Smooth muscle cell (in vitro differentiated cells): ENCODE measurements around the gene CSPG4. TPM values are rescaled to one million over a fixed set of nuclear protein-coding genes. Genes with fewer than 3 reads are reported as not detected.
"Not testable (repeated sequence)": the region's sequence is repeated elsewhere in the genome, so short reads cannot be mapped to it uniquely, and the experiment has no call there.

Experiments used
- DNase-seq: peaks from one replicate; lab custom pipeline; 2025; ENCODE audit not compliant: unreplicated experiment; lab: John Stamatoyannopoulos, UW
- H2AFZ ChIP-seq: fragments of 200-600 bp; sonication (generic); 2 replicates; pipeline ENCODE4 v1.6.0; 2016; ENCODE audit warnings: antibody characterized with exemption, low read depth, mild to moderate bottlenecking
- H3F3A ChIP-seq: fragments of 200-600 bp; sonication (generic); 2 replicates; pipeline ENCODE4 v1.6.0; 2017; ENCODE audit warnings: antibody characterized with exemption, low read depth
- H3K27ac ChIP-seq: fragments of 200-600 bp; sonication (generic); 2 replicates; pipeline ENCODE4 v1.5.1; 2016; ENCODE audit warnings: low read depth, mild to moderate bottlenecking
- H3K27me3 ChIP-seq: fragments of 200-600 bp; sonication (generic); 2 replicates; pipeline ENCODE4 v1.6.1; 2016; ENCODE audit warnings: low read depth, mild to moderate bottlenecking
- H3K36me3 ChIP-seq: fragments of 200-600 bp; sonication (generic); 2 replicates; pipeline ENCODE4 v1.5.1; 2016; ENCODE audit warnings: low read depth
- H3K4me1 ChIP-seq: fragments of 200-600 bp; sonication (generic); 2 replicates; pipeline ENCODE4 v1.5.1; 2016; ENCODE audit warnings: low read depth
- H3K4me2 ChIP-seq: fragments of 200-600 bp; sonication (generic); 2 replicates; pipeline ENCODE4 v1.6.0; 2016; ENCODE audit warnings: mild to moderate bottlenecking
- H3K4me3 ChIP-seq: fragments of 200-600 bp; sonication (generic); 2 replicates; pipeline ENCODE4 v1.5.1; 2016; ENCODE audit warnings: mild to moderate bottlenecking
- H3K79me2 ChIP-seq: fragments of 200-600 bp; sonication (generic); 2 replicates; pipeline ENCODE4 v1.6.0; 2016; ENCODE audit warnings: low read depth, mild to moderate bottlenecking
- H3K9ac ChIP-seq: fragments of 200-600 bp; sonication (generic); 2 replicates; pipeline ENCODE4 v1.6.0; 2016; ENCODE audit warnings: low read depth
- H3K9me3 ChIP-seq: fragments of 200-600 bp; sonication (generic); replicated peaks from 2 replicates; pipeline ENCODE4 v1.5.1; 2016; ENCODE audit warnings: low read depth
- H4K20me1 ChIP-seq: fragments of 200-600 bp; sonication (generic); 2 replicates; pipeline ENCODE4 v1.6.0; 2016; ENCODE audit warnings: low read depth
- CTCF ChIP-seq: fragments of 200-600 bp; sonication (generic); IDR thresholded peaks from 2 replicates; pipeline ENCODE4 v1.5.1; 2017; ENCODE audit warnings: borderline replicate concordance, mild to moderate bottlenecking, antibody characterized with exemption; ENCODE audit not compliant: insufficient read depth, poor library complexity, severe bottlenecking
- WGBS: methylation state at CpG from one replicate; pipeline ENCODE4 v1.1.7; 2016; ENCODE audit warnings: low lambda C conversion rate; 5-methylcytosine and 5-hydroxymethylcytosine counted together
- polyA plus RNA-seq: library from polyadenylated mRNA; unstranded; fragments of >200 nt; fragmentation: Nextera tagmentation; extraction: Ambion mirVana; gene quantifications from 2 replicates; pipeline ENCODE4 v1.2.1, GENCODE V29; 2016
- total RNA-seq: library from RNA; depleted of rRNA; stranded (reverse); fragments of >200 nt; gene quantifications from 2 replicates; pipeline ENCODE4 v1.2.3, GENCODE V29; 2014

The CSPG4 gene
- total and polyA plus RNA-seq, 2 experiments from 2014 or later = 35.3 to 54.9 TPM

GRCh38 chr15:75714195-75714594 lies 1.5 kb upstream of the CSPG4 start:
- no peak for TF ChIP-seq CTCF
- Histone ChIP-seq H3K9me3 (no peaks in the 10 kb centered on the region), H3K9ac (no peak overlapping the region), H3K4me1 (peaks cover 7% of the 10 kb centered on the region), H2AFZ (no peak overlapping the region), H3K27me3 (no peaks in the 10 kb centered on the region), H3F3A (no peaks in the 10 kb centered on the region), H3K79me2 (no peaks in the 10 kb centered on the region), H3K4me2 (no peak overlapping the region), H3K4me3 (no peak overlapping the region), H3K36me3 (no peaks in the 10 kb centered on the region), H3K27ac (no peak overlapping the region), H4K20me1 (no peaks in the 10 kb centered on the region)
- no peak for DNase-seq
- 95% methylated on average over 3 of the region's 3 CpGs for WGBS

- H3K27me3 ChIP-seq = no peaks in the 10 kb centered on the region
- H3K9ac ChIP-seq = no peak overlapping the region
- WGBS = 69% methylated on average over 9 of the region's 9 CpGs
- H2AFZ ChIP-seq = peak overlapping the region; percentile 63
- H3K36me3 ChIP-seq = no peaks in the 10 kb centered on the region
- H3K4me3 ChIP-seq = no peak overlapping the region
- no peaks in the 10 kb centered on the region for H3K79me2 ChIP-seq
- DNase-seq = no peak
- H4K20me1 ChIP-seq = no peaks in the 10 kb centered on the region
- H3K9me3 ChIP-seq = no peaks in the 10 kb centered on the region
- H3K4me2 ChIP-seq = peak overlapping the region; percentile 86
- no peak for TF ChIP-seq CTCF
- H3K4me1 ChIP-seq = peaks cover 7% of the 10 kb centered on the region
- H3F3A ChIP-seq = no peaks in the 10 kb centered on the region
- H3K27ac ChIP-seq = no peak overlapping the region
Observed at GRCh38 chr15:75713338-75713895, 769 bp upstream of the CSPG4 start.

DNA sequence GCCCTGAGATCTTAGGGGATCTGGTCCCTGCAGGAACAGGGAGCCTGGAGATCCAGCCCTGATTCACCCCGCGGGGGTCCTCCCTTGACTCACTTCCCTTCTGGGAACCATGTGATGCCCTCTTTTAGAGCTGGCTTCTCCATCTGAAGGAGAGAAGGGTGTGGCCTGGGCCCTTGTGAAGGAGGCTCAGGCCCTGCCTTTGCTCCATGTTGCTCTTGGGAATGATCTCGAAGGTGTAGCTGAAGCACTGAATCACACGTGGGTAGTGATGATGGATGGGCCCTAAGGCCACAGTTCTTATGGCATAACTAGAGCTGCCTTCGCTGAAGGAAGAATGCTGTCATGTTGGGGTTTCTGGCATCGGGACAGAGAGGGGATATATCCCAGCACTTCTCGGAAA lies 1.2 kb downstream of the CSPG4 start:
- not testable (repeated sequence) for H3K4me3 ChIP-seq, H3K27me3 ChIP-seq, H4K20me1 ChIP-seq, H3K9ac ChIP-seq, H3K36me3 ChIP-seq, H3K27ac ChIP-seq, H3K79me2 ChIP-seq, H3F3A ChIP-seq, DNase-seq, H2AFZ ChIP-seq, H3K9me3 ChIP-seq, H3K4me1 ChIP-seq
- 18% methylated on average over 5 of the region's 7 CpGs for WGBS
- peak overlapping the region; percentile 86 for H3K4me2 ChIP-seq

GRCh38 chr15:75710874-75711273 lies 1.8 kb downstream of the CSPG4 start:
- not testable (repeated sequence) for DNase-seq, H3K9ac ChIP-seq, H3K36me3 ChIP-seq, H3F3A ChIP-seq, H3K9me3 ChIP-seq, H2AFZ ChIP-seq, H4K20me1 ChIP-seq, H3K4me2 ChIP-seq, H3K4me3 ChIP-seq, H3K27ac ChIP-seq, H3K27me3 ChIP-seq, H3K79me2 ChIP-seq, H3K4me1 ChIP-seq
- 43% methylated on average over 5 of the region's 5 CpGs for WGBS

GRCh38 chr15:75709458-75709857 lies 3.2 kb downstream of the CSPG4 start:
- H3K4me2 ChIP-seq = not testable (repeated sequence)

More at GRCh38 chr15:75709458-75709857, 3.2 kb downstream of the CSPG4 start:
- H3K79me2 ChIP-seq, DNase-seq, H3F3A ChIP-seq, H3K9ac ChIP-seq, H3K9me3 ChIP-seq, H3K27me3 ChIP-seq, H3K4me3 ChIP-seq, H3K36me3 ChIP-seq, H3K4me1 ChIP-seq, H4K20me1 ChIP-seq, H3K27ac ChIP-seq, H2AFZ ChIP-seq: not testable (repeated sequence)
- WGBS = 89% methylated on average over 7 of the region's 15 CpGs
